ENCODE measurements around the gene ITGA7. TPM values are rescaled to one million over a fixed set of nuclear protein-coding genes. Genes with fewer than 3 reads are reported as not detected.

Gene ITGA7
- total RNA-seq, 1 experiment from 2014 or later, result 96.2 TPM

- no peak for TF ChIP-seq NFE2L1 (CRISPR knock-in tag; IDR thresholded peaks at IDR 0.05)
- no peak for TF ChIP-seq ZMAT4 (CRISPR knock-in tag; IDR thresholded peaks at IDR 0.05)
- TF ChIP-seq GABPB1 (CRISPR knock-in tag; IDR thresholded peaks at IDR 0.05), result no peak
- TF ChIP-seq USF2 (CRISPR knock-in tag; IDR thresholded peaks at IDR 0.05), result no peak
- no peak for TF ChIP-seq ZNF317 (CRISPR knock-in tag; IDR thresholded peaks at IDR 0.05; ENCODE audit: borderline replicate concordance, low read depth)
- no peak for TF ChIP-seq ZNF232 (CRISPR knock-in tag; IDR thresholded peaks at IDR 0.05)
Measured at GRCh38 chr12:55706568-55707218, 1.0 kb downstream of the ITGA7 start (continued).

GRCh38 chr12:55705782-55706402 lies 1.8 kb downstream of the ITGA7 start:
- DNase-seq (ENCODE audit: low spot score) (peak; percentile 74), ATAC-seq (peak; percentile 24)
- TF ChIP-seq MXD4 (CRISPR knock-in tag; IDR thresholded peaks at IDR 0.05; ENCODE audit: borderline replicate concordance) (no peak), CTCF (IDR thresholded peaks at IDR 0.05) (peak; percentile 47), GTF2I (CRISPR knock-in tag; conservative IDR thresholded peaks at IDR 0.05) (no peak)
- Mint-ChIP-seq H3K4me3 (peak overlapping the region; percentile 88), H3K9me3 (no peaks in the 10 kb centered on the region), H3K36me3 (no peaks in the 10 kb centered on the region), H3K27me3 (ENCODE audit: low read depth) (peaks cover 28% of the 10 kb centered on the region), H3K27ac (no peak overlapping the region), H3K4me1 (peaks cover 36% of the 10 kb centered on the region)
- ChIA-PET CTCF (interaction anchor here (0.6 to 3.9 kb wide), 26 partner anchors 10 to 654 kb away, joined by 3 to 141 read pairs (median 4); partner anchors contain the start of genes BLOC1S1, CD63, ORMDL2 and RAB5B), POLR2A (interaction anchor here (0.6 to 2.0 kb wide), 2 partner anchors 10 to 24 kb away, joined by 3 to 7 read pairs; partner anchors contain the start of gene BLOC1S1)

GRCh38 chr12:55704824-55705718 lies 2.6 kb downstream of the ITGA7 start:
- CTCF ChIA-PET, result interaction anchor here (0.6 to 3.9 kb wide), 23 partner anchors 9 to 633 kb away, joined by 3 to 141 read pairs (median 5); partner anchors contain the start of genes BLOC1S1, CD63, ORMDL2 and RAB5B
- Mint-ChIP-seq H3K27me3 (ENCODE audit: low read depth) (peaks cover 20% of the 10 kb centered on the region), H3K27ac (no peak overlapping the region), H3K9me3 (no peaks in the 10 kb centered on the region), H3K36me3 (no peaks in the 10 kb centered on the region), H3K4me3 (no peak overlapping the region), H3K4me1 (peaks cover 36% of the 10 kb centered on the region)
- POLR2A ChIA-PET, result interaction anchor here (0.6 kb wide), 1 partner anchor 11 kb away, joined by 3 read pairs; the partner anchor contains the start of gene BLOC1S1
- no peak for ATAC-seq
- no peak for DNase-seq (ENCODE audit: low spot score)
- no peak for TF ChIP-seq ELF4 (CRISPR knock-in tag; IDR thresholded peaks at IDR 0.05; ENCODE audit: low read depth)
- no peak for TF ChIP-seq HMGA2 (CRISPR knock-in tag; IDR thresholded peaks at IDR 0.05)
- no peak for TF ChIP-seq FOXP4 (CRISPR knock-in tag; IDR thresholded peaks at IDR 0.05)
- no peak for TF ChIP-seq E2F1 (CRISPR knock-in tag; IDR thresholded peaks at IDR 0.05)
- no peak for TF ChIP-seq SOX15 (CRISPR knock-in tag; IDR thresholded peaks at IDR 0.05)
- TF ChIP-seq ZNF138 (CRISPR knock-in tag; conservative IDR thresholded peaks at IDR 0.05), result no peak
- TF ChIP-seq RELA (CRISPR knock-in tag; IDR thresholded peaks at IDR 0.05; ENCODE audit: borderline replicate concordance), result no peak
- no peak for TF ChIP-seq ESRRA (CRISPR knock-in tag; IDR thresholded peaks at IDR 0.05; ENCODE audit: borderline replicate concordance)
